Measurements from ENCODE around the gene KAZN. TPM values are rescaled to one million over a fixed set of nuclear protein-coding genes. Genes with fewer than 3 reads are reported as not detected.

KAZN gene
- total and polyA plus RNA-seq, 2 of the 8 experiments (the other 6 are each of a cell fraction or from before 2014, with no cell fraction given) = 3.7 to 11.8 TPM

- DNase-seq (ENCODE audit: low read depth in 1 of 2, low spot score in 2 of 2) (no peak), FAIRE-seq (no peak)
- TF ChIP-seq MAFK (IDR thresholded peaks at IDR 0.05; ENCODE audit: low read depth, low read length) (no peak), NANOG (IDR thresholded peaks at IDR 0.05; ENCODE audit: insufficient read depth, low read depth, low read length, poor library complexity, severe bottlenecking) (no peak), HDAC6 (IDR thresholded peaks at IDR 0.05; ENCODE audit: low read depth, low read length) (no peak), SIRT6 (IDR thresholded peaks at IDR 0.05; ENCODE audit: low read length) (no peak), RAD21 (IDR thresholded peaks at IDR 0.05 in 1 of 2, conservative IDR thresholded peaks at IDR 0.05 in 1 of 2; ENCODE audit: low read depth in 2 of 2, low read length in 2 of 2) (no peak), CEBPB (IDR thresholded peaks at IDR 0.05; ENCODE audit: low read depth, low read length) (no peak), TEAD4 (IDR thresholded peaks at IDR 0.05; ENCODE audit: low read depth, low read length) (no peak), POLR2AphosphoS5 (IDR thresholded peaks at IDR 0.05; ENCODE audit: low read depth, low read length) (no peak), BACH1 (IDR thresholded peaks at IDR 0.05; ENCODE audit: low read length) (no peak)
- Histone ChIP-seq H3K36me3 (ENCODE audit: control insufficient read depth in 2 of 4, insufficient read depth in 4 of 4, low read length in 3 of 4) (no peaks in the 10 kb centered on the region), H3K4me3 (ENCODE audit: extremely low read depth in 1 of 4, insufficient read depth in 2 of 4, low read depth in 3 of 4, low read length in 4 of 4) (no peak overlapping the region), H3K79me1 (ENCODE audit: low read depth, low read length) (no peaks in the 10 kb centered on the region), H2BK5ac (ENCODE audit: low read depth, low read length) (no peak overlapping the region), H3K56ac (replicated peaks; ENCODE audit: insufficient read length, low read depth, low read length) (no peak overlapping the region), H3K9ac (replicated peaks in 1 of 4; ENCODE audit: extremely low read depth in 1 of 4, low read depth in 3 of 4, low read length in 3 of 4) (no peak overlapping the region; a peak in 1 of 7 replicates), H3K23me2 (ENCODE audit: low read depth, low read length) (peaks cover 6% of the 10 kb centered on the region), H3K18ac (ENCODE audit: extremely low read depth, low read length) (no peak overlapping the region), H3K4me2 (ENCODE audit: insufficient read depth in 1 of 2, low read depth in 2 of 2, low read length in 2 of 2) (no peak overlapping the region), H2BK20ac (ENCODE audit: low read length) (no peak overlapping the region), H3K27me3 (replicated peaks in 1 of 4; ENCODE audit: control insufficient read depth in 3 of 4, extremely low read depth in 1 of 4, insufficient read depth in 3 of 4, low read length in 3 of 4) (no peaks in the 10 kb centered on the region), H4K8ac (ENCODE audit: extremely low read depth, insufficient read depth, low read length) (no peak overlapping the region), H3K4me1 (replicated peaks in 1 of 4; ENCODE audit: control insufficient read depth in 3 of 4, insufficient read depth in 4 of 4, low read length in 3 of 4) (peaks cover 0 to 1% (median 0%) of the 10 kb centered on the region in 4 experiments; a peak in 2 of 7 replicates), H3K79me2 (ENCODE audit: control insufficient read depth in 1 of 2, insufficient read depth in 2 of 2, low read length in 2 of 2) (no peaks in the 10 kb centered on the region), H3K27ac (ENCODE audit: low read depth, low read length) (no peak overlapping the region), H2AK5ac (ENCODE audit: low read depth, low read length) (no peak overlapping the region), H2BK120ac (replicated peaks; ENCODE audit: low read depth, low read length) (no peak overlapping the region), H3K14ac (ENCODE audit: insufficient read length) (no peak overlapping the region), H2BK15ac (ENCODE audit: low read length) (no peak overlapping the region), H2BK12ac (ENCODE audit: low read depth, low read length) (no peak overlapping the region), H3K9me3 (ENCODE audit: insufficient read depth in 2 of 2, low read depth in 1 of 2, low read length in 1 of 2) (no peaks in the 10 kb centered on the region), H2AFZ (ENCODE audit: low read length) (no peak overlapping the region), H3K23ac (ENCODE audit: insufficient read length) (no peak overlapping the region), H4K20me1 (replicated peaks in 1 of 2; ENCODE audit: control insufficient read depth in 1 of 2, insufficient read depth in 2 of 2, low read length in 2 of 2) (peaks cover 0 to 6% of the 10 kb centered on the region in 2 experiments), H4K91ac (replicated peaks; ENCODE audit: insufficient read length, low read length) (no peak overlapping the region), H4K5ac (ENCODE audit: insufficient read length, low read depth, low read length) (no peak overlapping the region), H3K4ac (replicated peaks; ENCODE audit: insufficient read length, low read depth, low read length) (no peak overlapping the region)
- POLR2A ChIA-PET (ENCODE audit: partially characterized antibody) = no interaction called here
- WGBS, 2 experiments (ENCODE audit: extremely low coverage in 1 of 2, insufficient coverage in 1 of 2, insufficient read length in 1 of 2, insufficient replicate concordance in 2 of 2, low coverage in 1 of 2, low lambda C conversion rate in 2 of 2, missing lambda C conversion rate in 1 of 2) = 81% methylated on average over 4 of the region's 4 CpGs; no CpG with 5 or more reads in 1 of the 2 experiments
- CTCF ChIA-PET (ENCODE audit: partially characterized antibody) = interaction anchor here (1.0 kb wide), 2 partner anchors 18 to 19 kb away, joined by 3 read pairs; no protein-coding TSS in a partner anchor
These were observed 270.7 kb downstream of the KAZN start for GRCh38 chr1:14869187-14869586.
